Activated CD8-positive, alpha-beta T cell treated with anti-CD3 and anti-CD28 coated beads, Interleukin-2, amount 10 ng/mL, durations not matched to agents 7 days and 5 days (primary cell): Measurements from ENCODE around the gene CAMK4. TPM values are rescaled to one million over a fixed set of nuclear protein-coding genes. Genes with fewer than 3 reads are reported as not detected.
"Not testable (repeated sequence)": the region's sequence is repeated elsewhere in the genome, so short reads cannot be mapped to it uniquely, and the experiment has no call there.

Experiments used
- ATAC-seq: fragments of 150-1000 bp; cut with Tn5 transposase; one replicate; pipeline ENCODE4 v1.10.0; 2021; ENCODE audit warnings: moderate library complexity
- CTCF ChIA-PET: fragments of 350-600 bp; sonication (Branson Sonifier 250); formaldehyde crosslinking; loops from one replicate; lab custom pipeline; 2021; ENCODE audit warnings: antibody characterized with exemption; lab: Charles Lee
- POLR2A ChIA-PET: fragments of 350-600 bp; sonication (Branson Sonifier 250); formaldehyde crosslinking; loops from one replicate; lab custom pipeline; 2021; ENCODE audit warnings: antibody characterized with exemption; lab: Charles Lee
- DNase-seq: peaks from one replicate; pipeline ENCODE4 v3.0.0-alpha.2; 2020
- H3K27ac Mint-ChIP-seq: one replicate; pipeline ENCODE4 v1.8.0; 2021; ENCODE audit warnings: mild to moderate bottlenecking, mixed read lengths
- H3K27me3 Mint-ChIP-seq: one replicate; pipeline ENCODE4 v1.8.0; 2021; ENCODE audit warnings: low read depth, mixed read lengths
- H3K36me3 Mint-ChIP-seq: one replicate; pipeline ENCODE4 v1.8.0; 2021; ENCODE audit warnings: low read depth, mixed read lengths
- H3K4me1 Mint-ChIP-seq: one replicate; pipeline ENCODE4 v1.8.0; 2021; ENCODE audit warnings: low read depth, mixed read lengths
- H3K4me3 Mint-ChIP-seq: one replicate; pipeline ENCODE4 v1.8.0; 2021; ENCODE audit warnings: mild to moderate bottlenecking, mixed read lengths
- H3K9me3 Mint-ChIP-seq: one replicate; pipeline ENCODE4 v1.8.0; 2022; ENCODE audit warnings: mixed read lengths; ENCODE audit not compliant: insufficient read depth
- total RNA-seq, 2 experiments: library from RNA; stranded (reverse); gene quantifications; one replicate each; pipeline ENCODE4 v1.2.3, GENCODE V29; 2021

CAMK4 gene
- total RNA-seq, 2 experiments from 2014 or later, result 82.7 to 84.9 TPM

DNA sequence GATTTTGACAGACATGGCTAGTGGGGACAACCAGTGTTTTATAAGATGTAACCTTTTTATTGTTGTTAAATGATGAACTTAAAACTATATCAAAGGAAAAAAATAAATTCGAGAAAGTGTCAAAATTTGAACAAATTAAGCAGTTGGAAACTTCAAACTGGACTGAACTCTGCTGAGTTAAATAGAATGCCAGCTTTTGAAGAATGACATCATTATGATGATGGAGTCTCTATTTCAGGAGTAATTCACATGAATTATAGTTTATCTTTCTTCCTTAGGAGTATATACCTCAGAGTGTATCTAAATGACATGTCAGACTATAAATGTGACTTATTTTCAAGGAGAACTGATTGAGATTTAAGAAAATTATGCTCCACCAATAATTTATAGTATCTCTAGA lies 125.2 kb downstream of the CAMK4 start:
- Mint-ChIP-seq H3K4me1 (no peaks in the 10 kb centered on the region), H3K36me3 (peaks cover 55% of the 10 kb centered on the region)

DNA sequence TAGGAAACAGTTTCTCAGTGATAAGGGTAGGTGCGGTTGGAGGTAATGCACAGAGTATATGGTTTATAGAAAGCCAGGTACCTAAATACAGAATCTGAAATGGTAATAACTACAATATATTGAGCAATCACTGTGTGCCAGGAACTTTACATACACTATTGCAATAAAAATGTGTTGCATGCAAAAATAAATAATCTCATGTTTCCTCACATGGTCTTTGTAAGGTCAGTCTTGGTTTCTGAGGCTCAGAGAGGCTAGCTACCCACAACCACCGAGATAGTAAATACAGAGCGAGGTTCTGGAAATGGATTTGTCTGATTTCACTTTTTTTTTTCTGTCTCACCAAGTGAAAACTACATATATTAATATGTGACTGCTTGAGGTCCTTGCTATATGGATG lies 128.9 kb downstream of the CAMK4 start:
- Mint-ChIP-seq H3K4me1 (no peaks in the 10 kb centered on the region), H3K36me3 (peaks cover 49% of the 10 kb centered on the region), H3K27me3 (no peaks in the 10 kb centered on the region), H3K27ac (no peak overlapping the region), H3K9me3 (no peaks in the 10 kb centered on the region), H3K4me3 (no peak overlapping the region)
- POLR2A ChIA-PET, result no interaction called here
- DNase-seq (no peak), ATAC-seq (no peak)
- CTCF ChIA-PET, result no interaction called here

More for the DNA sequence above, 125.2 kb downstream of the CAMK4 start:
- no peak overlapping the region for H3K27ac Mint-ChIP-seq
- DNase-seq, result no peak
- no peak for ATAC-seq
- H3K4me3 Mint-ChIP-seq, result no peak overlapping the region
- ChIA-PET POLR2A (no interaction called here), CTCF (no interaction called here)
- no peaks in the 10 kb centered on the region for H3K27me3 Mint-ChIP-seq
- no peaks in the 10 kb centered on the region for H3K9me3 Mint-ChIP-seq

DNA sequence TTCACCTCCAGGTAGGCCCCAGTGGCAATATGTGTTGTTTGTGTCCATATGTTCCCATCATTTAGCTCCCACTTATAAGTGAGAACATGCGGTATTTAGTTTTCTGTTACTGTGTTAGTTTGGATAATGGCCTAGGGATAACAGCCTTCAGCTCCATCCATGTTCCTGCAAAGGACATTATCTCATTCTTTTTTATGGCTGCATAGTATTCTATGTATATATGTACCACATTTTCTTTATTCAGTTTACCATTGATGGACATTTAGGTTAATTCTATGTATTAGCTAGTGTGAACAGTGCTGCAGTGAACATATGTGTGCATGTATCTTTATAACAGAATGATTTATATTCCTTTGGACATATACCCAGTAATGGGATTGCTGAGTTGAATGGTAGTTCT lies 134.5 kb downstream of the CAMK4 start:
- POLR2A ChIA-PET, CTCF ChIA-PET, H3K4me3 Mint-ChIP-seq, H3K27me3 Mint-ChIP-seq, ATAC-seq, H3K27ac Mint-ChIP-seq, H3K4me1 Mint-ChIP-seq, DNase-seq, H3K9me3 Mint-ChIP-seq: not testable (repeated sequence)
- peaks cover 38% of the 10 kb centered on the region for H3K36me3 Mint-ChIP-seq

DNA sequence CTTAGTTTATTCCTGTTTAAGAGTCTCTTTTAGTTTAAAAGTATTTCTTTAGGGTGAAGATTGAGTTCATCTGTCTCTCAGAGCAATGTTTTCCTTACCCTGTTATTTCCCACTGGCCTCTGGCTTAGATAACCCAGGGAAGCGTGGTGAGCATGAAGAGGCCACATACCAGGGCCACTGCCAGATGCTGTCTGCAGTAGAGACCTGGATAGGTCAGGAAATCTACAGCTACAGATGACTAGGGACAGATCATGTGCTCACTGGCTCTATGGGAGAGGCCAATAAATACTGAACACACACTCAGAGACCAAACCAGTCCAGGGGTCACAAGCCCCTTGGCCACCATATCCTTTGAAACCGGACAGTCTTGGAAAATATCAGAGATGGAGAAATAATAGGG lies 136.0 kb downstream of the CAMK4 start:
- Mint-ChIP-seq H3K27me3 (no peaks in the 10 kb centered on the region), H3K36me3 (peaks cover 38% of the 10 kb centered on the region), H3K27ac (no peak overlapping the region), H3K4me3 (no peak overlapping the region), H3K9me3 (no peaks in the 10 kb centered on the region), H3K4me1 (peaks cover 8% of the 10 kb centered on the region)
- DNase-seq (no peak), ATAC-seq (no peak)
- ChIA-PET POLR2A (no interaction called here), CTCF (no interaction called here)

DNA sequence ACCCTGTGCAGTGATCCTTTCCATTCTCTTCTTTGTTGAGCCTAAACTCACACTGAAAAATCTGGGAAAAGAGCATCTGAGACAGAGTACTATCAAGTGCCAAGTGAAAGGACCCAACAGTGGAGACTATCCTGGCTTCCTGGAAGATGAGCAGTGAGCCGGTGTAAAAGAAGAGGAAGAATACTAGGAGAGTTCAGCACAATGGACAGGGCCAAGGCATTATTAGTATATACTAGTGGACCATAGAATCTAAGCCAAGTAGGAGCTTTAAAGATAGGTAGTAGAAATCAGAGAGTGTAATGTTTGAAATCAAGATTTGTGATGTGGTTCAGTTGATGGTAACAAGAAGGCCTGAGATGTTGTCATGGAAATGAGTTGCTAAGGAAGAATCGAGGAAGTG lies 140.8 kb downstream of the CAMK4 start:
- ATAC-seq (no peak), DNase-seq (no peak)
- no peak overlapping the region for H3K27ac Mint-ChIP-seq
- peaks cover 33% of the 10 kb centered on the region for H3K36me3 Mint-ChIP-seq
- ChIA-PET CTCF (no interaction called here), POLR2A (no interaction called here)
- H3K27me3 Mint-ChIP-seq, result no peaks in the 10 kb centered on the region
- H3K9me3 Mint-ChIP-seq, result no peaks in the 10 kb centered on the region
- H3K4me1 Mint-ChIP-seq, result peaks cover 11% of the 10 kb centered on the region
- no peak overlapping the region for H3K4me3 Mint-ChIP-seq

DNA sequence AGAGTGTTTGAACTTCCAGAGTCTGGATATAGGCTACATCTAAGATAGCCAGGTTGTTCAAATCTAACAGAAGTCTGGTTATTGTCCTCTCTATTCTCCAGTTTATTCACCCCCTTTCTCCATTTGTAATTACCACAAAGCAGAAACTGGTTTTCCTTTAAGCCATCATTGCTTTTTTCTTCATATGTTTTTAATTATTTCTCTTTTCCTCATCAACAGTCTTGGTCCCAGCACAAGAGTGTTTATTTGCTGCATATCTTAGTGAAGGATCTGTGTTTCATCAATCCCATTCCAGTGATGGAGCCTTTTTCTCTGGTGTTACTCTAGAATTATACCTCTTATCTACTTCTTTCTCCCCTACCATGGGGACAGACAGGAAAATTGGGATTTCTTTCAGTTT lies 142.2 kb downstream of the CAMK4 start:
- no peak for ATAC-seq
- ChIA-PET POLR2A (no interaction called here), CTCF (no interaction called here)
- Mint-ChIP-seq H3K9me3 (peaks cover 5% of the 10 kb centered on the region), H3K4me1 (peaks cover 11% of the 10 kb centered on the region), H3K4me3 (no peak overlapping the region), H3K27ac (no peak overlapping the region), H3K36me3 (peaks cover 41% of the 10 kb centered on the region), H3K27me3 (no peaks in the 10 kb centered on the region)
- no peak for DNase-seq

DNA sequence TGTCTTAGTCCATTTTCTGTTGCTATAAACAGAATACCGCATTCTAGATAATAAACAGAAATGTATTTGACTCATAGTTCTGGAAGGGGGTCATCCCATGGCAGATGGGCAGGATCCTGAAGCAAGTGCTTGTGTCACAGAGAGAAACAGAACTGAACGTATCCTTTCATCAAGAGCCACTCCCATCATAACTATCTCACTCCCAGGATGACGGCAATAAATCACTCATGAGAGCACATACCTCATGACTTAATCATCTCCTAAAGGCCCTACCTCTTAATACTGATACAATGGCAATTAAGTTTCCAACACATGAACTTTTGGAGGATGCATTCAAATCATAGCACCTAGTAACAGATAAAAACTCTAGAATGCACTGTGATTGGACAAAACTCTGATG lies 142.9 kb downstream of the CAMK4 start:
- peaks cover 11% of the 10 kb centered on the region for H3K4me1 Mint-ChIP-seq
- ATAC-seq (no peak), DNase-seq (no peak)
- no peaks in the 10 kb centered on the region for H3K27me3 Mint-ChIP-seq
- H3K27ac Mint-ChIP-seq, result no peak overlapping the region
- H3K36me3 Mint-ChIP-seq, result peaks cover 41% of the 10 kb centered on the region
- POLR2A ChIA-PET, result interaction anchor here (0.6 kb wide), 1 partner anchor 17 kb away, joined by 4 read pairs; no protein-coding TSS in a partner anchor
- CTCF ChIA-PET, result no interaction called here
- H3K4me3 Mint-ChIP-seq, result no peak overlapping the region
- H3K9me3 Mint-ChIP-seq, result peaks cover 5% of the 10 kb centered on the region

DNA sequence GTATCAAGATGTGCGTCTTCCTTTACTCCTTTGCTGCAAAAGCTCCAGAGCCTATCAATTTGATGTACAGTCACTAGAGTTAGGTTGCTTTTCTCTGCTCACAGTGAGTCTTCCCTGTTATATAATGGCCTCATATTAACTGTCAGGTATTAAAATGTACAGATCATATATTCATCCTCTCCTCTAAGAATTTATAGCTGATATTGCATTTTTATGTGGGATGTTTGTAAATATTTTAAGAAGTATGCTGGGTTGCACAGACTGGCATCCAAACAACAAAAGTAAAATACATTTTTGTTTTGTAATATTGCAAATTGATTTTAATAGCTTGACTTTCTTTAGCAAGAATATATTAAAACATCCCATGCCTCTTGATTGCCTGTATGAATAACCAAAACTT lies 148.6 kb downstream of the CAMK4 start:
- Mint-ChIP-seq H3K9me3 (peaks cover 5% of the 10 kb centered on the region), H3K27me3 (no peaks in the 10 kb centered on the region), H3K27ac (no peak overlapping the region), H3K4me1 (no peaks in the 10 kb centered on the region), H3K4me3 (no peak overlapping the region), H3K36me3 (peaks cover 48% of the 10 kb centered on the region)
- ATAC-seq (no peak), DNase-seq (no peak)
- POLR2A ChIA-PET, result no interaction called here
- CTCF ChIA-PET, result no interaction called here

DNA sequence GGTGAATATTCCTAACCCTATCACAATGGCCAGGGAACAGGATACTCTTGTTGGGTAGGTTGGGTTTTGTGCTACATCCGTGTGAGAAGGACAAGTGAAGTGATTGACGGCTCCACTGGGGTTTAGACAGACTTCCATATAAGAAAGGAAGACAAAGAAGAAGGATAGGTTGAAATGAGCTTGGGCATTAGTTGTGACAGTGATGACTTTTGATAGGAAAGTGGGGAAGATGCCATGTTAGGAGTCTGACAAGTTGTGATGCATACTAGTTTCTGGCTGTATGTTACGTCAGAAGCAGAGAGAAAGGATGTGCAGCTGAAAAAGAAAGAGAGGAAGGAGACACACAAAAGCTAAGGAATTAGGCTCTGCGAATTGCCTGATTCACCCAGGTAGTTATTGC lies 150.2 kb downstream of the CAMK4 start:
- no peak for ATAC-seq
- CTCF ChIA-PET, result no interaction called here

DNA sequence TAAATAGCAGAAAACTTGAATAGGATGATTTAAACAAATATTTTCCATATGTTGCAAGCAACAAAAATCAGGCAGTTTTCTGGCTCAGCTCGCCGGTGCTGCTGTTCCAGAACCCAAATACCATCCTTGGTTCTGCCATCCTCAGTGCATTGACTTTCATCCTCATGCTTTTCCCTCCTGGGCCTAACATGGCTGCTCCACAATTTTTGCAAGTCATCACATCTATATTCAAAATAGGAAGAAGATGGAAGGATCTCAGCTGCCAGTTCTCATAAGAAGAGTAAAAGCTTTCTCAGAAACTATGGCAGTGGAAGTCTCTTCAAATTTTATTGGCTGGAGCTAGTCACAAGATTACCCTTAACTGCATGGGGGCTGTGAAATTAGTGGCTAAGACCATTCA lies 151.5 kb downstream of the CAMK4 start:
- Mint-ChIP-seq H3K36me3 (peaks cover 46% of the 10 kb centered on the region), H3K4me1 (no peaks in the 10 kb centered on the region), H3K27me3 (no peaks in the 10 kb centered on the region), H3K27ac (no peak overlapping the region), H3K4me3 (no peak overlapping the region), H3K9me3 (peaks cover 5% of the 10 kb centered on the region)
- CTCF ChIA-PET, result no interaction called here
- ATAC-seq (no peak), DNase-seq (no peak)
- POLR2A ChIA-PET, result no interaction called here

More for the DNA sequence above, 150.2 kb downstream of the CAMK4 start:
- H3K27ac Mint-ChIP-seq, result no peak overlapping the region
- POLR2A ChIA-PET, result no interaction called here
- H3K4me3 Mint-ChIP-seq, result no peak overlapping the region
- peaks cover 46% of the 10 kb centered on the region for H3K36me3 Mint-ChIP-seq
- no peak for DNase-seq
- no peaks in the 10 kb centered on the region for H3K27me3 Mint-ChIP-seq
- H3K9me3 Mint-ChIP-seq, result peaks cover 5% of the 10 kb centered on the region
- H3K4me1 Mint-ChIP-seq, result no peaks in the 10 kb centered on the region

DNA sequence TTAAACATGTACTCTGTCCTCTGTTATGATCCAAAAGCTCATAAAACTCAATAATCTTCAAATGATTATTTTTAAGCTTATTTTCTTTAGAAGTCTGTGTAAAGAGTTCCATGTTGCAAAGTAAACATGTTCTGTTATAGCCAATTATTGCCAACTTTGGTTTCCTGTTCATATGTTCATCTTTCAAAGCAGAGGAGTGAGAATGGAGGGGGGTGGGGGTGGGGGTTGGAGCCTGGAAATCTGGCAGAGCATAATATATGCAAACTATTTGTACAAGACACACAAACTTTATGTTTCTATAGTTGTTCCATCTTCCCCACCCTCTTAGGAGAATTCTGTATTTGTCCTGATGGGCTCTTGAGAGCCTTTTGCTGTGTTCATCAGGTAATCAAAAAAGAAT lies 153.1 kb downstream of the CAMK4 start:
- ChIA-PET CTCF (no interaction called here), POLR2A (no interaction called here)
- DNase-seq (no peak), ATAC-seq (no peak)
- no peaks in the 10 kb centered on the region for H3K4me1 Mint-ChIP-seq
- no peaks in the 10 kb centered on the region for H3K9me3 Mint-ChIP-seq
- H3K27me3 Mint-ChIP-seq, result no peaks in the 10 kb centered on the region
- H3K36me3 Mint-ChIP-seq, result peaks cover 47% of the 10 kb centered on the region
- H3K27ac Mint-ChIP-seq, result no peak overlapping the region
- no peak overlapping the region for H3K4me3 Mint-ChIP-seq

DNA sequence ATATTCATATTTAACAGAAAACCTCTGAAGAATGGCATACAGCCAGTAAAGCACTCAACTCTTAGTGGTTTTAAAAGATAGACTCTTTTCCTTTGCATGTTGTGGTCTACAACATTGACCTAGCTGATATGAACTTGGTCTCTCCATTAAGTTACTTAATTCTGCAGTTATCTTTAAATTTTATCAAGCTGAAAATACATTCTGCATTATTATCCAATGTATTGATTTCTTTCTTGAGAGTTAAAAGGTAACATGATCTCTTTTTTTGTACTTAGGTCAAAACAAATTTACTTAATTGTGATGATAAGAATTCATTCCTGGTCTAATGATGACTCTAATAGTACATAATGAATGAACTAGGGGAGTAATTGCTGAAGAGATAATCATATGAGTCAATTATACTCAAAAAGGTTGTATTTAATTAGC lies 155.2 kb downstream of the CAMK4 start:
- H3K27me3 Mint-ChIP-seq, result no peaks in the 10 kb centered on the region
- ATAC-seq (no peak), DNase-seq (no peak)
- H3K27ac Mint-ChIP-seq, result no peak overlapping the region
- ChIA-PET CTCF (interaction anchor here (1.4 kb wide), 1 partner anchor 12 kb away, joined by 4 read pairs; no protein-coding TSS in a partner anchor), POLR2A (no interaction called here)
- peaks cover 41% of the 10 kb centered on the region for H3K36me3 Mint-ChIP-seq
- no peak overlapping the region for H3K4me3 Mint-ChIP-seq
- H3K4me1 Mint-ChIP-seq, result no peaks in the 10 kb centered on the region
- H3K9me3 Mint-ChIP-seq, result no peaks in the 10 kb centered on the region

DNA sequence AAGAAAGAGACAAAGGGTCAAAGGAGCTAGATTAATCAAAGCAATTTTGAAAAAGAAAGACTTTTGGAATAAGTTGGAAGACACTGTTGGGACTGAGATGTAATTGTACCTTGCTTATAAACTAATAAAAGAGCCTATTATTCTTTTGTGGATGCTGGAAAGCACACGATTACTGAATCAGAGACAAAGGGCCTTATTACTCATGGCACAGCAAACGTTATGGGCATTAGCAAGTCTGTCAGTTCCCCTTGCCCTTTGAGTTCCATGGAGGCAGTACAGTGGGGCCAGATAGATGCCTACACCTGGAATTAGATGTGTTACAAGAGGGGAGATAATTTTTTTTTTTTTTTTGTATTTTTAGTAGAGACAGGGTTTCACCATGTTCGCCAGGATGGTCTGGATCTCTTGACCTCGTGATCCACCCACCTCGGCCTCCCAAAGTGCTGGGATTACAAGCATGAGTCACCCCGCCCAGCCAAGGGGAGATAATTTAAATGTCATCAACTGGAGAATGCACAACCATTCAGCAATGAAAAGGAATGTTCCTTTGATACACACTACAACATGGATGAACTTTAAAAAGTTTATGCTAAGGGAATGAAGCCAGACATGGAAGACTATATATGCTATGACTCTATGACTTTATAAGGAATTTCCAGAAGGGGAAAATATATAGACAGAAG lies 159.2 kb downstream of the CAMK4 start:
- no peak overlapping the region for H3K4me3 Mint-ChIP-seq
- H3K27me3 Mint-ChIP-seq, result no peaks in the 10 kb centered on the region
- H3K27ac Mint-ChIP-seq, result no peak overlapping the region
- no peaks in the 10 kb centered on the region for H3K4me1 Mint-ChIP-seq
- ChIA-PET POLR2A (no interaction called here), CTCF (no interaction called here)
- peaks cover 26% of the 10 kb centered on the region for H3K36me3 Mint-ChIP-seq
- H3K9me3 Mint-ChIP-seq, result no peaks in the 10 kb centered on the region
- DNase-seq (no peak), ATAC-seq (no peak)
